A204.1 (cell line): ENCODE results near the gene PRRX2.
"Not testable (repeated sequence)": the region's sequence is repeated elsewhere in the genome, so short reads cannot be mapped to it uniquely, and the experiment has no call there.

Experiments used
- FAIRE-seq: peaks from 2 replicates; lab custom pipeline; 2012; peaks lifted over from hg19 to GRCh38; lab: Jason Lieb, UNC

The PRRX2 gene

GRCh38 chr9:129655154-129655553 lies 10.3 kb upstream of the PRRX2 start:
- FAIRE-seq: no peak

- no peak for FAIRE-seq
Measured at GRCh38 chr9:129655696-129656095, 9.8 kb upstream of the PRRX2 start.

DNA sequence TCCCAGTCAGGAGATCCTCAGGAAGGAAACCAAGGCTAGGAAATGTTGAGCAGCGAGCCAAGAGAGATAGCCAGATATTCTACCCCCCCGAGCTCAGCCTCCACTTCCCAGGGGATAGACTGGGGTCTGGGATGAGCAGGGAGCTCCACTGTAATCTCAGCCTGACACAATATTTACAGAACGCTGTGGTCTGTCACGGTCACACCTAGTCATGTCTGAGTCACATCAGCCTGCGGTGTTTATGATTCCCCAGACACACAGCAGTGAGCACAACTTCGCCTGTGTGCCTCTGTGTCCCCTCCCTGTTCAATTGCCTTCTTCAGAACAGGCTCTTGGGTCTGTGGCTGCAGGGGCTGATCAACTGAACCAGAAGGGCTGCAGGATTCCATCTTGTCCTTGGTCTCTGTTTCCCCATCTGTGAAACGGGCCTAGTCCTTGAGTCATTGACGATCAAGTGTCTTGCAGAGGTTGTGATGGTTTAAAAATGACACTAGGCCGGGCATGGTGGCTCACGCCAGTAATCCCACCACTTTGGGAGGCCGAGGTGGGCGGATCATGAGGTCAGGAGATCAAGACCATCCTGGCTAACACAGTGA lies 8.6 kb upstream of the PRRX2 start:
- no peak for FAIRE-seq

DNA sequence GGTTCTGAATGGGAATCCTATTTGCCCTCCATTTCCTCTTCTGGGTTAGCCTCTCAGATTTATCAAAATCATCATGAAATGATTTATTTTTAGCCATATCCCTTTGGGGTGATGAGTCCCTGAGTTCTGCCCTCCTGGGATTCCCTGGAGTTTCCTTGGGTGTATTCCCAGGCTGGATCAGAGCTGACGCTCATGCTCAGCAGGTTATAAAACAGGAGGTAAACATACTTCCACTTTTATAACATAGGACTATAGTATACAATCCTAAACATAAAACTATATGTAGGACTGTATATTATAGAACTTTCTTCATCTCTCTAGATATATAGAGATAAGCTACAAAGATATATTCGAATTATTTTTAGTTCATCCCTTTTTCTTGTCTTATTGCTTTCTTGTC lies 4.4 kb upstream of the PRRX2 start:
- no peak for FAIRE-seq

GRCh38 chr9:129662239-129662638 lies 3.2 kb upstream of the PRRX2 start:
- FAIRE-seq: not testable (repeated sequence)

- no peak for FAIRE-seq
Measured at GRCh38 chr9:129664746-129665388, 580 bp upstream of the PRRX2 start.

- FAIRE-seq: no peak
Measured at GRCh38 chr9:129665814-129666520, 520 bp downstream of the PRRX2 start.

- no peak for FAIRE-seq
Measured at GRCh38 chr9:129666575-129666974, 1.1 kb downstream of the PRRX2 start.

DNA sequence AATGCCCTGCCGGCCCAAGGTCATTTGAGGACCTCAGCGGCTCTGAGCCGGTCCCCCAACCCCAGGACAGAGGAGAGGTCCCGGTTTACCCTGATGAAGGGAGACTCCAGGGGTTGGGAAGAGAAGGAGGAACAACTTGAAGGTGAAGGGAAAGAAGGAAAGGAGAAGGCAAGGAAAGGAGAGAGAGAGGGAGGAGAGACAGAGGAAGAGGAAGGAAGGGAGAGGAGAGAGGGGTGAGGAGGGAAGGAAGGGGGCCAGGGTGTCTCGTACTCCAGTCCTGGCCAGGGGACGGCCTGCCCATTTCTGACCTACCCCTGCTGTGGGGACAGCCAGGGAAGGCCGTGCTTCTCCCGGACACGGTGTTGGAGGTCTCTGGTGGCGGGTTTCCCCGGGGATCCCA lies 1.9 kb downstream of the PRRX2 start:
- FAIRE-seq: no peak

DNA sequence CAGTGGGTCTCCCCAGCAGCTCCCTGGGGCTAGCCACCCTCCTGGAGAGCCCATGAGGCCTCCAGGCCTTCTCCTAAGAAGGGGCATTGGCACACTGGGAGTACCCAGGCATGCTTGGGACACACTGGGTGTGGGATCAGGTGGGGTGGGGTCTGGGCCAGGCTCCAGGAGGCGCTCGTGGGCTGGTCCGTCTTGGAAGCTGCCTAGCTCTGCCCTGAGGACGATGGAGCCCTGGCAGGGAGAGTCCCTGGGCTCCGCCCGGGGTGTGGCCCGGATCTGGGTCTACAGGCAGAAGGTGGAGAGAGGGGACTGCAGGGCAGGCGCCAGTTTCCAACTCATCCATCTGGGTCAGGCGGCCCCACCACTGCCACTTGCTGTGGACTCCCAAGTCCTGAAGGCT lies 2.4 kb downstream of the PRRX2 start:
- FAIRE-seq: no peak

- no peak for FAIRE-seq
Measured at GRCh38 chr9:129669141-129669718, 3.8 kb downstream of the PRRX2 start.

- FAIRE-seq: no peak
Measured at GRCh38 chr9:129669946-129670345, 4.5 kb downstream of the PRRX2 start.

DNA sequence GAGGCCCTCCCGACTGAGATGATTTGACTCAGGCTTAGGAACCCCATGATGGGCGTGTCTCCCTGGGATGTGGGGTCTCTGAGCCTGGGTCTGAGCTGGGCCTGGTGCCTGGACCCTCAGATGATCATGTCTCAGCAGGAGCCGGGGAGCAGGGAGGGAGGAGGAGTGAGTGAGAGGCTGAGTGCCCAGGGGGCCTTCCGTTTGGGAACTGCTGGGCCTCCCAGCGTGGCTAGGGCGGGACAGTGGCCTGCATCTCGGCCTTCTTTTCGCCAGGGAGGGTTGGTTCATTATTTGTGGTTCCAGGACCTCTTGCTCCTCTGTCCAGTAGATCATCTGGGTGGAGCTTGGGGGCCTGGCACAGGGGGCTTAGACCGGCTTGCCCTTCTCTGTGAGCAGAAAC lies 5.6 kb downstream of the PRRX2 start:
- no peak for FAIRE-seq

GRCh38 chr9:129671519-129671918 lies 6.1 kb downstream of the PRRX2 start:
- no peak for FAIRE-seq

DNA sequence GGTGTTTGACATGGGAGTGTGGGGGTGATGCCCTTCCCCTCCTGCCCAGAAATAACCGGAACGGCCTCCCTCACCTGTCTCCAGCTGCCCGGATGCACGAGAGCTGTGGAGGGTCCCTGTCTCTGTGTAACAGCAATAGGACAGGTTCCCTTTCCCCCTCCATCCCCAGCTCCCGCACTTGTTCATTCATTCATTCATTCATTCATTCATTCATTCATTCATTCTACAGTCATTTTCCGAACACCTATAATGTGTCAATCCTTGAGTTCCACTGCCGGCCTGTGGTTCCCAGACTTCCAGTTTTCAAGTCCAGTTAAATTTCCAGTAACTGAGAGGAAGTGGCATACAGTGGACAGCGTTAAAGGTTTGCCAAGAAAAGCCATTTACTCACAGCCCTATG lies 7.3 kb downstream of the PRRX2 start:
- FAIRE-seq: no peak

- no peak for FAIRE-seq
Measured at GRCh38 chr9:129673602-129674001, 8.2 kb downstream of the PRRX2 start.

GRCh38 chr9:129674229-129674628 lies 8.8 kb downstream of the PRRX2 start:
- FAIRE-seq: no peak

- no peak for FAIRE-seq
Measured at GRCh38 chr9:129675620-129676019, 10.2 kb downstream of the PRRX2 start.

DNA sequence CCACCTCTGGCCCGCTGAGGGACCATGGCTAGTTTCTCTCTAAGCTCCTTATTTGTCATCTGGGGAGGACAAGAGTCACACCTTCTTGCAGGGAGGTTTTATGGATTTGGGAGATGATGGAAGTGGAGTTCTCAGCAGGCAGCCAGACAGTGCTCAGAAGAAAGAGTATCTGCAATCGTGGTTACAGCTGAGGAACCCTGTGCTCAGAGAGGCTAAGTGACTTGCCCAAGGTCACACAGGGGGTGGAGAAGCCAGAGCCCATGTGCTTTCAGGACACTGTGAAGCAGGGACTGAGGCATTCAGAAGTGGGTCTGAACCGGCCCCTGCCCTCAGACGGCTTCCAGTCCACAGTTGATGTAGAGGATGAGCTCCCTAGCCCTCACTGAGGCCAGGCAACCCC lies 10.8 kb downstream of the PRRX2 start:
- FAIRE-seq: no peak

GRCh38 chr9:129676975-129677374 lies 11.5 kb downstream of the PRRX2 start:
- no peak for FAIRE-seq

DNA sequence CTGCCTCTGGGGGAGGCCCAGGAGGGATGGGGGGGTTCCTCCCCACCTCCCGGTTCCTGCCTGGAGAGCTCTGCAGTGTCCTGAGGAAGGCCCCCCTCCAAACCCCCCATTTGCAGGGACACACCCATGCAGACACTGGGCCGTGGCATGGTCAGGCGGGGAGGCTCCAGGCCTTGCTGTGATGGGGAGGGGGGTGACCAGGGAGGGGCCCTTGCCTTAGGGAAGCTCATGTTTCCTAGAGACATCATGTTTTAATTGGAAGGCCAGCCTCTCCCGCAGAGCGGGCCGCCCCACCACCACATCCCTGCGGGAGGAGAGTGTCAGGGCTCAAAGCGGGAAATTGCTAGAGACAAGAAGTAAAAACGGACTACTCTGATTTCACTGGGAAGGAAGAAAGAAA lies 12.0 kb downstream of the PRRX2 start:
- FAIRE-seq: no peak

GRCh38 chr9:129678844-129679243 lies 13.4 kb downstream of the PRRX2 start:
- FAIRE-seq: no peak

DNA sequence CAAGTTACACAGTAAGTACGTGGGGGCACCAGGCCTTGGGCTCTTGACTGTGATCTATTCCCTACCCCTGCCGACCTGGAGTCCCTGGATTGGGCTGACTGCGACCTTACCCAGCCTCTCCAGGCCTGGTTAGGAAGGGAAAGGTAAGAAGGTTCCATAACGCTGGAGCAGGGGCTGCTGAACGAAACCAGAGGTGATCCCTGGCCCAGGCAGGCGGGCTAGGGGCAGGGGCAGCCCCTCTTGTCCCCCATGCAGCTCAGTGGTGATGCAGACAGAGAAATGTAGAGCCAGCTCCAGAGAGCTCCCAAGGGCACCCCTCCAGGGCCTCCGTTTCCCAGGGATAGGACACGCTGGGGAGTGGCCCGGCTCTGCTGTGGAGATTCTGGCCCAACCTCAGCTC lies 14.1 kb downstream of the PRRX2 start:
- no peak for FAIRE-seq

DNA sequence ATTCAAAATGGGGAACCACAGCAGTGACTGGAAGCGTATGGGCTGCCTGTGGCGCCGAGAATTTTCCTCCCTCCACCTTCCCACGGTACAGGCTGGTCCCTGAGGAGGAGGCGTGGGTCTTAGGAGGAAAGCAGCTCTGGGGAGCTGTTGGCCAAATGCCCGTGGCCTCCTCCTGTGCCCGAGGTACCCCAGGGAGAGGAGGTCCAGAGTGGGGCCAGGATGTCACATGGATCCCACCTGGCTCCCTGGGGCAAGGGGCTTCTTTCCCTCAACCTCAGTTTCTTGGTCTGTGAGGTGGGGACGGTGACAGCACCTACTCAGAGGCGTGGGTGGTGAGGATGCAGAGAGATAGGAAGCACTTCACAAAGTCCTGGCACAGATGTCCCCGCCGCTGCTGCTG lies 16.5 kb downstream of the PRRX2 start:
- no peak for FAIRE-seq
